ENCODE results near the gene CRYGN. TPM values are rescaled to one million over a fixed set of nuclear protein-coding genes. Genes with fewer than 3 reads are reported as not detected.

The CRYGN gene
- total and polyA plus RNA-seq, 9 of the 15 experiments (the other 6 are each of a cell fraction or from before 2014, with no cell fraction given): not detected

DNA sequence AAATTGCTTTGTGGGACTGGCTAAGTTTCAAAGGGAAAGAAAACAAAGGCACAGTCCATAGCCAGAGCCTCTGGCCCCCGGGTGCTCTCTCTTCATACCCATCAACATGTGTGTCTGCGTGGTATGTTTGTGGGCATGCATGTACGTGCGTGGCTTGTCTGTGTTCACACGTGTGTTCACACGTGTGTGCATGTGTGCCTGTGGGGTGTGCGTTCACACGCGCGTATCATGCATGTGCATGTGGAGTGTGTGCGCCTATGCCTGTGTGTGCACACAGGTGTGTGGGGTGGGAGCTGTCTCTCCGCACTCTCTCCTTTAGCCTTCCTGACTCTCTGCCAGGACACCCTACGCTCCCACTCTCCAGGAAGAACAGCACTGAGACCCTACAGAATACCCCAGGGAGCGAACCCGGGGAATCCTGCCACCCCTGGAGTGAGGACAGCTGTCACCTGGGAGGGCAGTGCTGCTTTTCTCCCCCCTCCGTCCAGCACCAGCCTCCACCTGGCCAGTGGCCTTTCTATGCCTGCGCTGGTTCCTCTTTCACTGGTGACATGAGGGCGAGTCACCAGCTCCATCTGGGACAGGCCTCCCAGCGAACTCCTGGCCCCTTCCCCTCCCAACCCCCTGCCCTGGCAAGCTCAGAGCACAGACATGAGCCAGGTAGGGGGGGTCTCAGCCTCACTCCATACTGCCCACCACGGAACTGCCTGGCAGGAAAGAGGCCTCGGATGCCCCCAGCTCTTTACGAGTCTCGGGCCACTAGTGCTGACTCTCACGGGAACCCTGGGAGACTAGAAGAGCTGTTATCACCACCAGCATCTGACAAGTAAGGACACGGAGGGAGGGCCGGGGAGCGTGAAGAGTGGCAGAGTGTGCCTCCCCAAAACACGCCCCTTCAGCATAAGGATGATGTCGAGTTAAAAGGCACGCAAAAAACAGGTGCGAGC is 46.6 kb downstream of the CRYGN start (continued):
- TF ChIP-seq, protein P1, sequence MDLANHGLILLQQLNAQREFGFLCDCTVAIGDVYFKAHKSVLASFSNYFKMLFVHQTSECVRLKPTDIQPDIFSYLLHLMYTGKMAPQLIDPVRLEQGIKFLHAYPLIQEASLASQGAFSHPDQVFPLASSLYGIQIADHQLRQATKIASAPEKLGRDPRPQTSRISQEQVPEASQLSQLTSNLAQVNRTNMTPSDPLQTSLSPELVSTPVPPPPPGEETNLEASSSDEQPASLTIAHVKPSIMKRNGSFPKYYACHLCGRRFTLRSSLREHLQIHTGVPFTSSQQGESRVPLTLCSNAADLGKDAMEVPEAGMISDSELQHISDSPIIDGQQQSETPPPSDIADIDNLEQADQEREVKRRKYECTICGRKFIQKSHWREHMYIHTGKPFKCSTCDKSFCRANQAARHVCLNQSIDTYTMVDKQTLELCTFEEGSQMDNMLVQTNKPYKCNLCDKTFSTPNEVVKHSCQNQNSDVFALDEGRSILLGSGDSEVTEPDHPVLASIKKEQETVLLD (IDR thresholded peaks at IDR 0.05): 0 out of 2 replicates have a peak, but pooled peaks have one; percentile 41
- no peak for TF ChIP-seq SREBF2 (CRISPR knock-in tag; IDR thresholded peaks at IDR 0.05)
- TF ChIP-seq KLF10 (CRISPR knock-in tag; IDR thresholded peaks at IDR 0.05): no peak
- TF ChIP-seq, protein P2, sequence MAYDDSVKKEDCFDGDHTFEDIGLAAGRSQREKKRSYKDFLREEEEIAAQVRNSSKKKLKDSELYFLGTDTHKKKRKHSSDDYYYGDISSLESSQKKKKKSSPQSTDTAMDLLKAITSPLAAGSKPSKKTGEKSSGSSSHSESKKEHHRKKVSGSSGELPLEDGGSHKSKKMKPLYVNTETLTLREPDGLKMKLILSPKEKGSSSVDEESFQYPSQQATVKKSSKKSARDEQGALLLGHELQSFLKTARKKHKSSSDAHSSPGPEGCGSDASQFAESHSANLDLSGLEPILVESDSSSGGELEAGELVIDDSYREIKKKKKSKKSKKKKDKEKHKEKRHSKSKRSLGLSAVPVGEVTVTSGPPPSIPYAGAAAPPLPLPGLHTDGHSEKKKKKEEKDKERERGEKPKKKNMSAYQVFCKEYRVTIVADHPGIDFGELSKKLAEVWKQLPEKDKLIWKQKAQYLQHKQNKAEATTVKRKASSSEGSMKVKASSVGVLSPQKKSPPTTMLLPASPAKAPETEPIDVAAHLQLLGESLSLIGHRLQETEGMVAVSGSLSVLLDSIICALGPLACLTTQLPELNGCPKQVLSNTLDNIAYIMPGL (CRISPR knock-in tag; IDR thresholded peaks at IDR 0.05): no peak
- no peak for TF ChIP-seq FOXK1 (CRISPR knock-in tag; IDR thresholded peaks at IDR 0.05; ENCODE audit: borderline replicate concordance)
- TF ChIP-seq ATF1 (CRISPR knock-in tag; IDR thresholded peaks at IDR 0.05): no peak
- TF ChIP-seq ATF1 (tag; IDR thresholded peaks at IDR 0.05): no peak
- TF ChIP-seq SMC3 (conservative IDR thresholded peaks at IDR 0.05; ENCODE audit: insufficient read depth, low read depth, low read length): no peak
- TF ChIP-seq CBX5 (IDR thresholded peaks at IDR 0.05; ENCODE audit: borderline replicate concordance, low read depth): no peak
- TF ChIP-seq, protein P3, sequence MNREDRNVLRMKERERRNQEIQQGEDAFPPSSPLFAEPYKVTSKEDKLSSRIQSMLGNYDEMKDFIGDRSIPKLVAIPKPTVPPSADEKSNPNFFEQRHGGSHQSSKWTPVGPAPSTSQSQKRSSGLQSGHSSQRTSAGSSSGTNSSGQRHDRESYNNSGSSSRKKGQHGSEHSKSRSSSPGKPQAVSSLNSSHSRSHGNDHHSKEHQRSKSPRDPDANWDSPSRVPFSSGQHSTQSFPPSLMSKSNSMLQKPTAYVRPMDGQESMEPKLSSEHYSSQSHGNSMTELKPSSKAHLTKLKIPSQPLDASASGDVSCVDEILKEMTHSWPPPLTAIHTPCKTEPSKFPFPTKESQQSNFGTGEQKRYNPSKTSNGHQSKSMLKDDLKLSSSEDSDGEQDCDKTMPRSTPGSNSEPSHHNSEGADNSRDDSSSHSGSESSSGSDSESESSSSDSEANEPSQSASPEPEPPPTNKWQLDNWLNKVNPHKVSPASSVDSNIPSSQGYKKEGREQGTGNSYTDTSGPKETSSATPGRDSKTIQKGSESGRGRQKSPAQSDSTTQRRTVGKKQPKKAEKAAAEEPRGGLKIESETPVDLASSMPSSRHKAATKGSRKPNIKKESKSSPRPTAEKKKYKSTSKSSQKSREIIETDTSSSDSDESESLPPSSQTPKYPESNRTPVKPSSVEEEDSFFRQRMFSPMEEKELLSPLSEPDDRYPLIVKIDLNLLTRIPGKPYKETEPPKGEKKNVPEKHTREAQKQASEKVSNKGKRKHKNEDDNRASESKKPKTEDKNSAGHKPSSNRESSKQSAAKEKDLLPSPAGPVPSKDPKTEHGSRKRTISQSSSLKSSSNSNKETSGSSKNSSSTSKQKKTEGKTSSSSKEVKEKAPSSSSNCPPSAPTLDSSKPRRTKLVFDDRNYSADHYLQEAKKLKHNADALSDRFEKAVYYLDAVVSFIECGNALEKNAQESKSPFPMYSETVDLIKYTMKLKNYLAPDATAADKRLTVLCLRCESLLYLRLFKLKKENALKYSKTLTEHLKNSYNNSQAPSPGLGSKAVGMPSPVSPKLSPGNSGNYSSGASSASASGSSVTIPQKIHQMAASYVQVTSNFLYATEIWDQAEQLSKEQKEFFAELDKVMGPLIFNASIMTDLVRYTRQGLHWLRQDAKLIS (CRISPR knock-in tag; IDR thresholded peaks at IDR 0.05): no peak
- TF ChIP-seq, protein P4, sequence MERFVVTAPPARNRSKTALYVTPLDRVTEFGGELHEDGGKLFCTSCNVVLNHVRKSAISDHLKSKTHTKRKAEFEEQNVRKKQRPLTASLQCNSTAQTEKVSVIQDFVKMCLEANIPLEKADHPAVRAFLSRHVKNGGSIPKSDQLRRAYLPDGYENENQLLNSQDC (CRISPR knock-in tag; IDR thresholded peaks at IDR 0.05): no peak
- TF ChIP-seq, protein P5, sequence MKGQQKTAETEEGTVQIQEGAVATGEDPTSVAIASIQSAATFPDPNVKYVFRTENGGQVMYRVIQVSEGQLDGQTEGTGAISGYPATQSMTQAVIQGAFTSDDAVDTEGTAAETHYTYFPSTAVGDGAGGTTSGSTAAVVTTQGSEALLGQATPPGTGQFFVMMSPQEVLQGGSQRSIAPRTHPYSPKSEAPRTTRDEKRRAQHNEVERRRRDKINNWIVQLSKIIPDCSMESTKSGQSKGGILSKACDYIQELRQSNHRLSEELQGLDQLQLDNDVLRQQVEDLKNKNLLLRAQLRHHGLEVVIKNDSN (CRISPR knock-in tag; IDR thresholded peaks at IDR 0.05): peak; percentile 2; the same call in 1 of the 2 replicates
- no peak for TF ChIP-seq RNF2 (IDR thresholded peaks at IDR 0.05)
- no peak for TF ChIP-seq TCF7L2 (IDR thresholded peaks at IDR 0.05; ENCODE audit: low read depth, low read length)
- TF ChIP-seq, protein P6, sequence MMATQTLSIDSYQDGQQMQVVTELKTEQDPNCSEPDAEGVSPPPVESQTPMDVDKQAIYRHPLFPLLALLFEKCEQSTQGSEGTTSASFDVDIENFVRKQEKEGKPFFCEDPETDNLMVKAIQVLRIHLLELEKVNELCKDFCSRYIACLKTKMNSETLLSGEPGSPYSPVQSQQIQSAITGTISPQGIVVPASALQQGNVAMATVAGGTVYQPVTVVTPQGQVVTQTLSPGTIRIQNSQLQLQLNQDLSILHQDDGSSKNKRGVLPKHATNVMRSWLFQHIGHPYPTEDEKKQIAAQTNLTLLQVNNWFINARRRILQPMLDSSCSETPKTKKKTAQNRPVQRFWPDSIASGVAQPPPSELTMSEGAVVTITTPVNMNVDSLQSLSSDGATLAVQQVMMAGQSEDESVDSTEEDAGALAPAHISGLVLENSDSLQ (IDR thresholded peaks at IDR 0.05): peak; percentile 52
- 0 out of 2 replicates have a peak, but pooled peaks have one; percentile 24 for TF ChIP-seq GABPB1 (CRISPR knock-in tag; IDR thresholded peaks at IDR 0.05)
- TF ChIP-seq GATA2 (CRISPR knock-in tag; IDR thresholded peaks at IDR 0.05): peak; percentile 57
- TF ChIP-seq SLC30A9 (CRISPR knock-in tag; IDR thresholded peaks at IDR 0.05): no peak
